ENCODE data around the gene PCDH9. TPM values are rescaled to one million over a fixed set of nuclear protein-coding genes. Genes with fewer than 3 reads are reported as not detected.

Gene PCDH9
- polyA plus RNA-seq, 3 donors: 0.03 TPM; not detected in 1

GRCh38 chr13:66829803-66830202 is 400.3 kb downstream of the PCDH9 start:
- Histone ChIP-seq H2AFZ (ENCODE audit: insufficient read depth, low read depth, low read length, poor library complexity, severe bottlenecking) (no peak overlapping the region), H3K4me2 (replicated peaks; ENCODE audit: extremely low read depth, low read length, poor library complexity, severe bottlenecking) (no peak overlapping the region), H3K4me3 (replicated peaks in 1 of 3; ENCODE audit: low read depth in 2 of 3, low read length in 3 of 3) (no peak overlapping the region), H3K27me3 (ENCODE audit: control insufficient read depth in 2 of 2, insufficient read depth in 2 of 2, low read length in 2 of 2) (no peaks in the 10 kb centered on the region), H3K4me1 (ENCODE audit: control insufficient read depth in 1 of 2, insufficient read depth in 2 of 2, low read length in 2 of 2) (no peaks in the 10 kb centered on the region), H4K20me1 (ENCODE audit: insufficient read depth, low read length) (no peaks in the 10 kb centered on the region), H3K79me2 (ENCODE audit: insufficient read depth, low read length) (no peaks in the 10 kb centered on the region), H3K9me3 (replicated peaks in 1 of 2; ENCODE audit: control insufficient read depth in 1 of 2, insufficient read depth in 1 of 2, low read length in 2 of 2) (peaks cover 0 to under 1% of the 10 kb centered on the region in 2 donors), H3K27ac (ENCODE audit: low read depth in 1 of 2, low read length in 2 of 2) (no peak overlapping the region), H3K9ac (ENCODE audit: insufficient read depth, low read length, poor library complexity, severe bottlenecking) (no peak overlapping the region), H3K36me3 (replicated peaks in 1 of 2; ENCODE audit: control insufficient read depth in 1 of 2, insufficient read depth in 2 of 2, low read length in 2 of 2) (no peaks in the 10 kb centered on the region)
- intact Hi-C loops (cut with micrococcal nuclease): no loop called here
- Mint-ChIP-seq H3K4me3 (no peak overlapping the region), H3K27ac (no peak overlapping the region), H3K36me3 (no peaks in the 10 kb centered on the region), H3K9me3 (peaks cover 0 to 9% (median 2%) of the 10 kb centered on the region in 7 donors), H3K27me3 (ENCODE audit: low read depth in 3 of 3) (no peaks in the 10 kb centered on the region), H3K4me1 (no peaks in the 10 kb centered on the region)
- TF ChIP-seq CTCF (IDR thresholded peaks at IDR 0.05): no peak
- DNase-seq: no peak
- WGBS (ENCODE audit: insufficient coverage): no CpG with 5 or more reads among the region's 2 CpGs

GRCh38 chr13:66826398-66826797 is 403.7 kb downstream of the PCDH9 start:
- H3K36me3 ChIP-seq (replicated peaks in 1 of 2; ENCODE audit: control insufficient read depth in 1 of 2, insufficient read depth in 2 of 2, low read length in 2 of 2): no peaks in the 10 kb centered on the region
- no peaks in the 10 kb centered on the region for H4K20me1 ChIP-seq (ENCODE audit: insufficient read depth, low read length)
- H3K9ac ChIP-seq (ENCODE audit: insufficient read depth, low read length, poor library complexity, severe bottlenecking): no peak overlapping the region
- H3K4me3 ChIP-seq (replicated peaks in 1 of 3; ENCODE audit: low read depth in 2 of 3, low read length in 3 of 3): no peak overlapping the region
- no peak overlapping the region for H3K27ac Mint-ChIP-seq
- H2AFZ ChIP-seq (ENCODE audit: insufficient read depth, low read depth, low read length, poor library complexity, severe bottlenecking): no peak overlapping the region
- H3K9me3 Mint-ChIP-seq: peaks cover 0 to 9% (median 3%) of the 10 kb centered on the region in 7 donors
- no peaks in the 10 kb centered on the region for H3K4me1 Mint-ChIP-seq
- no peaks in the 10 kb centered on the region for H3K36me3 Mint-ChIP-seq
- H3K4me1 ChIP-seq (ENCODE audit: control insufficient read depth in 1 of 2, insufficient read depth in 2 of 2, low read length in 2 of 2): no peaks in the 10 kb centered on the region
- H3K27me3 ChIP-seq (ENCODE audit: control insufficient read depth in 2 of 2, insufficient read depth in 2 of 2, low read length in 2 of 2): no peaks in the 10 kb centered on the region
- TF ChIP-seq CTCF (IDR thresholded peaks at IDR 0.05): no peak
- H3K27me3 Mint-ChIP-seq (ENCODE audit: low read depth in 3 of 3): no peaks in the 10 kb centered on the region
- WGBS (ENCODE audit: insufficient coverage): no CpG with 5 or more reads among the region's 1 CpG
- no peaks in the 10 kb centered on the region for H3K9me3 ChIP-seq (replicated peaks in 1 of 2; ENCODE audit: control insufficient read depth in 1 of 2, insufficient read depth in 1 of 2, low read length in 2 of 2)
- no peak overlapping the region for H3K27ac ChIP-seq (ENCODE audit: low read depth in 1 of 2, low read length in 2 of 2)
- DNase-seq: no peak
- H3K79me2 ChIP-seq (ENCODE audit: insufficient read depth, low read length): no peaks in the 10 kb centered on the region
- H3K4me3 Mint-ChIP-seq: no peak overlapping the region
- H3K4me2 ChIP-seq (replicated peaks; ENCODE audit: extremely low read depth, low read length, poor library complexity, severe bottlenecking): no peak overlapping the region
- intact Hi-C loops (cut with micrococcal nuclease): no loop called here
